Mucosa of rectum (tissue), 2 donors: Measurements from ENCODE around the gene ARHGEF2.

Source experiments
- H3K27ac ChIP-seq, 2 donors: one replicate each; pipeline ENCODE4 v1.7.0; 2013; ENCODE audit warnings: inconsistent platforms in 2 of 2, low read depth in 2 of 2, low read length in 2 of 2
- H3K27me3 ChIP-seq, 2 donors: one replicate each; pipeline ENCODE4 v1.7.0; 2013; ENCODE audit warnings: low read length in 2 of 2; ENCODE audit not compliant: control insufficient read depth in 2 of 2, insufficient read depth in 2 of 2
- H3K36me3 ChIP-seq, 2 donors: one replicate each; pipeline ENCODE4 v1.7.0; 2013; ENCODE audit warnings: low read length in 2 of 2; ENCODE audit not compliant: control insufficient read depth in 2 of 2, insufficient read depth in 2 of 2
- H3K4me1 ChIP-seq, 2 donors: one replicate each; pipeline ENCODE4 v1.7.0; 2013; ENCODE audit warnings: low read length in 2 of 2, mild to moderate bottlenecking in 1 of 2; ENCODE audit not compliant: control insufficient read depth in 2 of 2, insufficient read depth in 2 of 2
- H3K4me3 ChIP-seq, 2 donors: one replicate each; pipeline ENCODE4 v1.7.0; 2013; ENCODE audit warnings: low read length in 2 of 2
- H3K9ac ChIP-seq, 2 donors: one replicate each; pipeline ENCODE4 v1.7.0; 2013; ENCODE audit warnings: low read length in 2 of 2, low read depth in 1 of 2, mild to moderate bottlenecking in 1 of 2
- H3K9me3 ChIP-seq, 2 donors: one replicate each; pipeline ENCODE4 v1.7.0; 2013; ENCODE audit warnings: low read length in 2 of 2; ENCODE audit not compliant: control insufficient read depth in 2 of 2
- donor health status: healthy.
- donor health status: Normal muscosa, but diverticular disease.

The ARHGEF2 gene

DNA sequence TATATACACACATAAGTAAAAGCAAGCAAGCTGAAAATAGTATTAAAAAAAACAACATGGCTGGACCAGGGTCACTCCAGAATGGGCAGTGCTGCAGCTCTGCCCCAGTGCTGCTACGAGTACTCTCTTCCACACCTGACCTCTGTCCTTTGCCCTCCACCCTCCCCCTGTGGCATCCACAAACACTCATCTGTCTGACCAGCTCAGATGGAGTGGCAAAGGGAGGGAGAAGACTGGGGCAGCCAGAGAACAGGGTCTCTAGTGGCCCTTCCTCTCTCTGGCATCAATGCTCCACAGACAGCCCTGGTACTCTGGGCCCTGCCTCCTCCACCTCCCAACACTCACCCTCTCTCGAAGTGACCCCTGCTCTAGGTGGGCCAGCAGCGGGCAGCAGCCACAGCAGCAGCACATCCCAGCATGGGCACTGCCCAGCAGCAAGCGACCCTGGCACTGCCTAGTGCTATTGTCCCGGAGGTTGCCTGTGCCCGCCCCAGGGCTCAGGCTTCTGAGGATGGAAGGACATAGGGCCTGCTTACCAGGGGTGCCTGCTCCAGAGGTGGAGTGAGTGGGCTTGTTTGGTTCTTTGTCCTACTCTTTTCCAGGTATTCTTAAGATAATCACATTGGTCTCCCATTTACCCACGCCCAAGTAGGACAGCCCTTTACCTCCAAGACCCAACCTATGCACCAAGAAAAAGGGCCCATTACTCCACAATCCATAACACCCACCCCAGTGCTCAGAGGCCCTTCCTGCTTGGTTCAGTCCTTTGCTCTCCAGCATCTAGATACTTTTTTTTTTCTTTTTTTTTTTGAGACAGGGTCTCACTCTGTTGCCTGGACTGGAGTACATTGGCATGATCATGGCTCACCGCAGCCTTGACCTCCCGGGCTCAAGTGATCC is 6.2 kb downstream of the ARHGEF2 start:
- no peak overlapping the region for H3K9ac ChIP-seq

DNA sequence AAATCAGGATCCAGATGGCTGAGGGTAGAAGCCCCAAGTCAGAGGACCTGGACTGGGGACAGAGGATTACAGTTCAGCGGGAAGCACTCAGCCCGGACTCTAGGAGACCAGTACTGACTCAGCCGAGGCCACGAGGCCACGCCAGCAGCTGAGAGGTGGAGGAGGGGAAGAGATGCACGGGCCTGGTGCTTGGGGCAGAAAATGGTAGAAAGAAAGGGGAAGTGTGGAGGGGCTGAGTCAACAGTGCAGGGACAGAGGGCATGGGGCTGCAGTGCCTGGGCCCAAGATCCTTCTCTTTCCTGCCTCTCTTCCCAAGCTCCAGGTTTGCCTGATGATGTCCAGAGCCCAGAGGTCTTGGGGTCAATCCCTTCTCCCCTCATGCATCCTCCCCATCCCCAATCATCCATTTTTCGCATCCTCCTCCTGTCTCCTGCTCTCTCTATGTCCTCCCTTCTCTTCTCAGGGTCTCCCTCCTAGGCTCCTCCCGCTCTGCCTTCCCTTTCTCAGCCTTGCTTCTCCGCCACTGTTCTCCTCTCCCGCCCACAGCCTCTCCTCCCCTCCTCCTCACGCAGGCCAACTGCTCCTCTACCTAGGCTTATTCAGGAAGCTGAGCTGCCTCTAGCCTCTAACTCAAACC is 7.7 kb downstream of the ARHGEF2 start:
- H3K27me3 ChIP-seq, result no peaks in the 10 kb centered on the region
- H3K27ac ChIP-seq, result peak overlapping the region; percentile 36 to 56
- H3K9ac ChIP-seq, result no peak overlapping the region
- H3K4me3 ChIP-seq, result peak overlapping the region in 1 of 2 donors; percentile 41
- H3K4me1 ChIP-seq, result peaks cover 57 to 64% of the 10 kb centered on the region in 2 donors
- no peaks in the 10 kb centered on the region for H3K9me3 ChIP-seq
- H3K36me3 ChIP-seq, result peaks cover 36 to 41% of the 10 kb centered on the region in 2 donors

More for the DNA sequence above, 6.2 kb downstream of the ARHGEF2 start:
- peaks cover 62 to 71% of the 10 kb centered on the region in 2 donors for H3K4me1 ChIP-seq
- no peaks in the 10 kb centered on the region for H3K27me3 ChIP-seq
- H3K4me3 ChIP-seq, result no peak overlapping the region
- H3K9me3 ChIP-seq, result no peaks in the 10 kb centered on the region
- peaks cover 22 to 26% of the 10 kb centered on the region in 2 donors for H3K36me3 ChIP-seq
- H3K27ac ChIP-seq, result no peak overlapping the region

- H3K4me3 ChIP-seq, result no peak overlapping the region
- peaks cover 46 to 53% of the 10 kb centered on the region in 2 donors for H3K36me3 ChIP-seq
- peaks cover 45 to 54% of the 10 kb centered on the region in 2 donors for H3K4me1 ChIP-seq
- no peaks in the 10 kb centered on the region for H3K27me3 ChIP-seq
- no peak overlapping the region for H3K9ac ChIP-seq
- no peaks in the 10 kb centered on the region for H3K9me3 ChIP-seq
- H3K27ac ChIP-seq, result peak overlapping the region in 1 of 2 donors; percentile 56
These were observed 9.0 kb downstream of the ARHGEF2 start for GRCh38 chr1:155969377-155969791.

- peak overlapping the region in 1 of 2 donors; percentile 58 for H3K27ac ChIP-seq
- H3K4me3 ChIP-seq, result no peak overlapping the region
These were observed 9.7 kb downstream of the ARHGEF2 start for GRCh38 chr1:155968670-155969069.

GRCh38 chr1:155968051-155968400 is 10.3 kb downstream of the ARHGEF2 start:
- Histone ChIP-seq H3K4me3 (no peak overlapping the region), H3K9me3 (no peaks in the 10 kb centered on the region), H3K9ac (no peak overlapping the region), H3K27me3 (no peaks in the 10 kb centered on the region), H3K4me1 (peaks cover 44 to 50% of the 10 kb centered on the region in 2 donors), H3K27ac (peak overlapping the region; percentile 46 to 58), H3K36me3 (peaks cover 49 to 55% of the 10 kb centered on the region in 2 donors)

More at GRCh38 chr1:155968670-155969069, 9.7 kb downstream of the ARHGEF2 start:
- Histone ChIP-seq H3K4me1 (peaks cover 44 to 53% of the 10 kb centered on the region in 2 donors), H3K9me3 (no peaks in the 10 kb centered on the region), H3K9ac (peak overlapping the region in 1 of 2 donors; percentile 32), H3K27me3 (no peaks in the 10 kb centered on the region), H3K36me3 (peaks cover 48 to 54% of the 10 kb centered on the region in 2 donors)

GRCh38 chr1:155967341-155968050 is 10.9 kb downstream of the ARHGEF2 start:
- Histone ChIP-seq H3K9me3 (no peaks in the 10 kb centered on the region), H3K4me3 (peak overlapping the region in 1 of 2 donors; percentile 2), H3K36me3 (peaks cover 55 to 57% of the 10 kb centered on the region in 2 donors), H3K9ac (peak overlapping the region in 1 of 2 donors; percentile 5), H3K27ac (peak overlapping the region; percentile 46 to 58), H3K27me3 (no peaks in the 10 kb centered on the region), H3K4me1 (peaks cover 46 to 49% of the 10 kb centered on the region in 2 donors)

DNA sequence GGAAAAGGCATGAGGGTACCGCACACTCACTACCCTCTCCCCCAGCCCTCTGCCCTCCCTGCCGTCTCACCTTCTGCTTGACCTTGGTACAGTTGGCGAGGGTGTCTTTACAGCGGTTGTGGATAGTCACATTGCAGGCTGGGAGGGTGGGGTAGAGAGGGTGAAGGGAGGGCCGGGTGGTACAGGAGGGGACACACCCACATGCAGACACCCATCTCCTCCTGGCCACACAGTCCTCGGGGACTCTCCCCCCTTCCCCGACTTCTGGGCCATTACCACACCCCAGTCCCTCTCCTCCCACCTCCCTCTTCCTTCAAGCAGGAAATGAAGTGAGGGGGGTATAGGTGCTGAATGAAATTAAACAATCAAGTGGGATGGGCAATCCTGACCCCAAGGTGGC is 11.6 kb downstream of the ARHGEF2 start:
- Histone ChIP-seq H3K4me3 (no peak overlapping the region), H3K9me3 (no peaks in the 10 kb centered on the region), H3K27me3 (no peaks in the 10 kb centered on the region), H3K27ac (peak overlapping the region; percentile 18 to 58), H3K4me1 (peaks cover 42 to 46% of the 10 kb centered on the region in 2 donors), H3K36me3 (peaks cover 62 to 64% of the 10 kb centered on the region in 2 donors), H3K9ac (no peak overlapping the region)

GRCh38 chr1:155966135-155966534 is 12.2 kb downstream of the ARHGEF2 start:
- Histone ChIP-seq H3K4me3 (no peak overlapping the region), H3K9ac (no peak overlapping the region), H3K27me3 (no peaks in the 10 kb centered on the region), H3K36me3 (peaks cover 66 to 68% of the 10 kb centered on the region in 2 donors), H3K27ac (no peak overlapping the region), H3K4me1 (peaks cover 42 to 46% of the 10 kb centered on the region in 2 donors), H3K9me3 (no peaks in the 10 kb centered on the region)

- H3K36me3 ChIP-seq, result peaks cover 71 to 77% of the 10 kb centered on the region in 2 donors
- peaks cover 25 to 30% of the 10 kb centered on the region in 2 donors for H3K4me1 ChIP-seq
- no peaks in the 10 kb centered on the region for H3K27me3 ChIP-seq
- H3K4me3 ChIP-seq, result no peak overlapping the region
- H3K9ac ChIP-seq, result no peak overlapping the region
- H3K9me3 ChIP-seq, result no peaks in the 10 kb centered on the region
- H3K27ac ChIP-seq, result no peak overlapping the region
These were observed 14.2 kb downstream of the ARHGEF2 start for GRCh38 chr1:155964193-155964592.
